HepG2 (cell line): ENCODE measurements around the gene PFKM. TPM values are rescaled to one million over a fixed set of nuclear protein-coding genes. Genes with fewer than 3 reads are reported as not detected.

Experiments
- ATAC-seq: fragments of 200-7000 bp; cut with Tn5 transposase; 3 replicates; pipeline ENCODE4 v1.9.1; 2020; ENCODE audit warnings: mild to moderate bottlenecking, moderate library complexity
- BruUV-seq: library from RNA; stranded (reverse); fragments of 400-500 nt; replicated peaks from 2 replicates; lab custom pipeline; 2021; lab: Mats Ljungman, UMichigan
- CTCF ChIA-PET: fragments of 300-600 bp; formaldehyde crosslinking; extraction: SDS; loops from one replicate; lab custom pipeline; 2021; ENCODE audit warnings: low total read pairs, inconsistent platforms, low intra/inter-chr PET ratio; lab: Yijun Ruan, JAX
- POLR2A ChIA-PET: fragments of 350-600 bp; sonication (Branson Sonifier 250); formaldehyde crosslinking; loops from one replicate; lab custom pipeline; 2020; ENCODE audit warnings: antibody characterized with exemption, inconsistent platforms; lab: Yijun Ruan, JAX
- DNase-seq: peaks from one replicate; pipeline ENCODE4 v3.0.0-alpha.2; 2015; ENCODE audit warnings: low spot score
- FAIRE-seq: peaks from 3 replicates; lab custom pipeline; 2011; peaks lifted over from hg19 to GRCh38; lab: Jason Lieb, UNC
- H2AFZ ChIP-seq: one replicate; pipeline ENCODE4 v1.6.1; 2011; ENCODE audit warnings: low read length, inconsistent platforms
- H3K27ac ChIP-seq: fragments of 300-600 bp; 3 replicates; pipeline ENCODE4 v1.8.0; 2011; ENCODE audit warnings: mixed run types, mild to moderate bottlenecking, mixed read lengths, low read length, inconsistent platforms; ENCODE audit not compliant: insufficient read depth; ENCODE audit errors: extremely low read length
- H3K27me3 ChIP-seq, 2 experiments: fragments of 200-600 bp in 1 of 2; 2 replicates in 1 of 2; 3 replicates in 1 of 2; pipeline versions ENCODE4 v1.6.0 to v1.8.0; 2011; ENCODE audit warnings: low read length in 2 of 2, mild to moderate bottlenecking in 2 of 2, moderate library complexity in 2 of 2, inconsistent platforms in 1 of 2; ENCODE audit not compliant: insufficient read depth in 2 of 2, control insufficient read depth in 1 of 2
- H3K36me3 ChIP-seq, 2 experiments: fragments of 200-600 bp in 1 of 2; replicated peaks in 1 of 2; 2 replicates in 1 of 2; 3 replicates in 1 of 2; pipeline versions ENCODE4 v1.5.1 to v1.8.0; 2011; ENCODE audit warnings: low read length in 2 of 2, inconsistent platforms in 1 of 2; ENCODE audit not compliant: insufficient read depth in 2 of 2, control insufficient read depth in 1 of 2
- H3K4me1 ChIP-seq: 2 replicates; pipeline ENCODE4 v1.5.1; 2012; ENCODE audit warnings: low read length, inconsistent platforms; ENCODE audit not compliant: insufficient read depth
- H3K4me2 ChIP-seq: 2 replicates; pipeline ENCODE4 v1.6.0; 2011; ENCODE audit warnings: low read depth, low read length, inconsistent platforms
- H3K4me3 ChIP-seq, 3 experiments: fragments of 200-600 bp in 1 of 3; sonication (generic), shearing (Covaris generic) in 1 of 3; replicated peaks in 1 of 3; 2 replicates each; pipeline ENCODE4 v1.5.1; 2011 to 2016; ENCODE audit warnings: low read length in 3 of 3, inconsistent platforms in 2 of 3, low read depth in 2 of 3, mild to moderate bottlenecking in 2 of 3, control low read depth in 1 of 3, mixed read lengths in 1 of 3; ENCODE audit not compliant: insufficient read depth in 1 of 3
- H3K79me2 ChIP-seq: one replicate; pipeline ENCODE4 v1.6.1; 2011; ENCODE audit warnings: low read length, inconsistent platforms; ENCODE audit not compliant: insufficient read depth
- H3K9ac ChIP-seq: 2 replicates; pipeline ENCODE4 v1.6.0; 2011; ENCODE audit warnings: mild to moderate bottlenecking, low read depth, low read length, inconsistent platforms; ENCODE audit not compliant: insufficient read depth
- H3K9me3 ChIP-seq: 2 replicates; pipeline ENCODE4 v1.5.1; 2012; ENCODE audit warnings: mild to moderate bottlenecking, low read length
- H4K20me1 ChIP-seq: 2 replicates; pipeline ENCODE4 v1.6.0; 2011; ENCODE audit warnings: inconsistent platforms, mild to moderate bottlenecking, low read length, moderate library complexity; ENCODE audit not compliant: insufficient read depth
- FOXC1 ChIP-seq: sonication (generic); formaldehyde crosslinking; IDR thresholded peaks from 2 replicates; pipeline ENCODE4 v1.8.0; 2022; ENCODE audit warnings: mild to moderate bottlenecking, missing genetic modification reagents, borderline replicate concordance
- MAFG ChIP-seq: sonication (generic); formaldehyde crosslinking; IDR thresholded peaks from 2 replicates; pipeline ENCODE4 v1.5.1; 2020; ENCODE audit warnings: mild to moderate bottlenecking, missing genetic modification reagents
- NFE2L2 ChIP-seq: fragments of 150-350 bp; IDR thresholded peaks from 2 replicates; pipeline ENCODE4 v1.6.1; 2014; ENCODE audit warnings: low read length
- PAX8 ChIP-seq: sonication (generic); formaldehyde crosslinking; IDR thresholded peaks from 2 replicates; pipeline ENCODE4 v1.8.0; 2022; ENCODE audit warnings: mild to moderate bottlenecking, missing genetic modification reagents, borderline replicate concordance
- PHF21A ChIP-seq: sonication (generic); formaldehyde crosslinking; IDR thresholded peaks from 2 replicates; pipeline ENCODE4 v1.5.0; 2020; ENCODE audit warnings: mild to moderate bottlenecking, missing genetic modification reagents
- THAP11 ChIP-seq: IDR thresholded peaks from 2 replicates; pipeline ENCODE4 v1.6.1; 2016; ENCODE audit warnings: missing biosample characterization, missing genetic modification reagents
- U2AF1 ChIP-seq: fragments of 200-400 bp; formaldehyde crosslinking; optimal IDR thresholded peaks from 2 replicates; pipeline ENCODE3; 2017; ENCODE audit warnings: mild to moderate bottlenecking, low read depth, low read length
- ZNF556 ChIP-seq: sonication (generic); formaldehyde crosslinking; IDR thresholded peaks from 2 replicates; pipeline ENCODE4 v1.4.0; 2020; ENCODE audit warnings: mild to moderate bottlenecking, missing genetic modification reagents, borderline replicate concordance
- ZNF788 ChIP-seq: sonication (generic); formaldehyde crosslinking; IDR thresholded peaks from 2 replicates; pipeline ENCODE4 v1.5.0; 2020; ENCODE audit warnings: mild to moderate bottlenecking, missing genetic modification reagents, borderline replicate concordance
- ZNF850 ChIP-seq: sonication (generic); formaldehyde crosslinking; conservative IDR thresholded peaks from 2 replicates; pipeline ENCODE4 v1.9.0; 2021; ENCODE audit warnings: mild to moderate bottlenecking, missing genetic modification reagents
- ZSCAN30 ChIP-seq: sonication (generic); formaldehyde crosslinking; IDR thresholded peaks from 2 replicates; pipeline ENCODE4 v1.5.0; 2020; ENCODE audit warnings: mild to moderate bottlenecking, missing genetic modification reagents
- WGBS: methylation state at CpG from one replicate; pipeline ENCODE4 v1.1.6; 2017; ENCODE audit warnings: low lambda C conversion rate; 5-methylcytosine and 5-hydroxymethylcytosine counted together
- in situ Hi-C: cut with HindIII; loops from 2 replicates; pipeline ENCODE4 v1.10.0; 2017; ENCODE audit warnings: low pct_unique_long_range_greater_than_20kb; ENCODE audit not compliant: extremely low pct_ligation_motif_present
- intact Hi-C: fragments of 100-400 bp; cut with micrococcal nuclease; formaldehyde crosslinking; loops from one replicate; pipeline ENCODE4 v1.10.0; 2022; ENCODE audit not compliant: unreplicated experiment
- polyA plus RNA-seq, 8 experiments: library from polyadenylated mRNA; depleted of rRNA in 3 of 8; stranded (reverse) in 7 of 8; unstranded in 1 of 8; fragments of >200 nt; fragmentation: Illumina TruSeq in 4 of 8; extraction: Trizol in 4 of 8; gene quantifications; 2 replicates each; pipeline versions ENCODE4 v1.2.1 to v1.2.3, GENCODE V29; 2011 to 2016; ENCODE audit warnings: low read depth in 4 of 8, missing spikeins in 1 of 8, mixed read lengths in 1 of 8; ENCODE audit not compliant: insufficient read depth in 1 of 8
- total RNA-seq, 5 experiments: library from RNA; depleted of rRNA; stranded (reverse); fragments of >200 nt; fragmentation: Illumina TruSeq; extraction: Trizol; gene quantifications; 2 replicates each; pipeline ENCODE4 v1.2.3, GENCODE V29; 2016; ENCODE audit warnings: low read depth in 1 of 5
- TF ChIP-seq, protein P1 (sequence below): sonication (generic); formaldehyde crosslinking; IDR thresholded peaks from 2 replicates; pipeline ENCODE4 v1.4.0; 2020; ENCODE audit warnings: missing genetic modification reagents
- TF ChIP-seq, protein P2 (sequence below): sonication (generic); formaldehyde crosslinking; conservative IDR thresholded peaks from 2 replicates; pipeline ENCODE4 v1.4.0; 2020; ENCODE audit warnings: missing genetic modification reagents
- TF ChIP-seq, protein P3 (sequence below): sonication (generic); formaldehyde crosslinking; conservative IDR thresholded peaks from 2 replicates; pipeline ENCODE4 v1.8.0; 2022; ENCODE audit warnings: missing genetic modification reagents
- TF ChIP-seq, protein P4 (sequence below): sonication (generic); formaldehyde crosslinking; IDR thresholded peaks from 2 replicates; pipeline ENCODE4 v1.4.0; 2020; ENCODE audit warnings: missing genetic modification reagents, low read depth, mild to moderate bottlenecking, borderline replicate concordance
- TF ChIP-seq, protein P5 (sequence below): sonication (generic); formaldehyde crosslinking; IDR thresholded peaks from 2 replicates; pipeline ENCODE4 v1.5.1; 2020; ENCODE audit warnings: mild to moderate bottlenecking, missing genetic modification reagents, moderate library complexity

The PFKM gene
- total and polyA plus RNA-seq, 2 of the 13 experiments (the other 11 are each of a cell fraction or from before 2014, with no cell fraction given): 1.9 to 2.4 TPM

DNA sequence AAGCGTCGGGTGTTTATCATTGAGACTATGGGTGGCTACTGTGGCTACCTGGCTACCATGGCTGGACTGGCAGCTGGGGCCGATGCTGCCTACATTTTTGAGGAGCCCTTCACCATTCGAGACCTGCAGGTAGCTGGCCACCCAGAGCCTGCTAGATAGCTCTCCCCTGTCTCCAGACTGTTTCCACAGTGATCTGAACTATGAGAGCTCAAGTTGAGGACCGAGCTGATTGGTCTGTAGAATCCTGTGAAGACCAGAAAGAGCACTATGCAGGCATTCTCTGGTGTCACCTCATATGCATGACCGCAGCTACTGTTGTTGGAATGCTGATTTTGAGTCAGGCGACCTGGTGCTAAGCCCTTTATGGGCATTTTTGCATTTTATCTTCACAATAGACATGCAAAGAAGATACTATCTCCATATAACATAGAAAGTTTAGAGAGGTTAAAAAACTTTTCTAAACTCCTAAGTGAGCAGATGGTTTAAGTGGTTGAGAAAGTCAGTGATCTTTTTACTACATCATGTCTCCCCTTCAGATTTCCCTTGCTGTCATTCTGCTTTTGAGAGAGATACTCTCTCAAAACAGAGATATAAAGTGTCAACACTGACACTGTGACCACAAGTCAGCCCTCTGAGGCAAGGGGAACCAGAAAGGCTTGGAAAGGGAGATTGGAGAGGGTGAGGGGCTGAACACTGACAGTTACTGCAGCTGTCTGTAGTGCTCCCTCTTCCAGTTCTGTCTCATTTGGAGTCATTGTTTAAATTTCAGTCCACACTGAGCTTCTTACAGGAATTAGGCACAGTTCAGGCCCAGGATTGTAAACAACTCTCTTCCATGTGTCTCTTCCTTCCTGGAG is 23.9 kb downstream of the PFKM start:
- Histone ChIP-seq H3K9ac (no peak overlapping the region), H2AFZ (no peak overlapping the region), H3K36me3 (no peaks in the 10 kb centered on the region; a peak in 1 of 5 replicates), H3K4me1 (no peaks in the 10 kb centered on the region), H3K79me2 (no peaks in the 10 kb centered on the region), H3K9me3 (no peaks in the 10 kb centered on the region), H4K20me1 (no peaks in the 10 kb centered on the region), H3K27ac (no peak overlapping the region), H3K4me2 (no peak overlapping the region), H3K4me3 (no peak overlapping the region), H3K27me3 (no peaks in the 10 kb centered on the region)
- TF ChIP-seq ZNF788 (CRISPR knock-in tag): no peak
- no peak for TF ChIP-seq FOXC1 (CRISPR knock-in tag)
- TF ChIP-seq, protein P1, sequence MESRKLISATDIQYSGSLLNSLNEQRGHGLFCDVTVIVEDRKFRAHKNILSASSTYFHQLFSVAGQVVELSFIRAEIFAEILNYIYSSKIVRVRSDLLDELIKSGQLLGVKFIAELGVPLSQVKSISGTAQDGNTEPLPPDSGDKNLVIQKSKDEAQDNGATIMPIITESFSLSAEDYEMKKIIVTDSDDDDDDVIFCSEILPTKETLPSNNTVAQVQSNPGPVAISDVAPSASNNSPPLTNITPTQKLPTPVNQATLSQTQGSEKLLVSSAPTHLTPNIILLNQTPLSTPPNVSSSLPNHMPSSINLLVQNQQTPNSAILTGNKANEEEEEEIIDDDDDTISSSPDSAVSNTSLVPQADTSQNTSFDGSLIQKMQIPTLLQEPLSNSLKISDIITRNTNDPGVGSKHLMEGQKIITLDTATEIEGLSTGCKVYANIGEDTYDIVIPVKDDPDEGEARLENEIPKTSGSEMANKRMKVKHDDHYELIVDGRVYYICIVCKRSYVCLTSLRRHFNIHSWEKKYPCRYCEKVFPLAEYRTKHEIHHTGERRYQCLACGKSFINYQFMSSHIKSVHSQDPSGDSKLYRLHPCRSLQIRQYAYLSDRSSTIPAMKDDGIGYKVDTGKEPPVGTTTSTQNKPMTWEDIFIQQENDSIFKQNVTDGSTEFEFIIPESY (CRISPR knock-in tag): no peak
- TF ChIP-seq ZSCAN30 (CRISPR knock-in tag): no peak
- no peak for TF ChIP-seq U2AF1
- TF ChIP-seq, protein P2, sequence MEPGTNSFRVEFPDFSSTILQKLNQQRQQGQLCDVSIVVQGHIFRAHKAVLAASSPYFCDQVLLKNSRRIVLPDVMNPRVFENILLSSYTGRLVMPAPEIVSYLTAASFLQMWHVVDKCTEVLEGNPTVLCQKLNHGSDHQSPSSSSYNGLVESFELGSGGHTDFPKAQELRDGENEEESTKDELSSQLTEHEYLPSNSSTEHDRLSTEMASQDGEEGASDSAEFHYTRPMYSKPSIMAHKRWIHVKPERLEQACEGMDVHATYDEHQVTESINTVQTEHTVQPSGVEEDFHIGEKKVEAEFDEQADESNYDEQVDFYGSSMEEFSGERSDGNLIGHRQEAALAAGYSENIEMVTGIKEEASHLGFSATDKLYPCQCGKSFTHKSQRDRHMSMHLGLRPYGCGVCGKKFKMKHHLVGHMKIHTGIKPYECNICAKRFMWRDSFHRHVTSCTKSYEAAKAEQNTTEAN (CRISPR knock-in tag): no peak
- no peak for TF ChIP-seq ZNF850 (CRISPR knock-in tag)
- no peak for TF ChIP-seq MAFG (CRISPR knock-in tag)
- no peak for TF ChIP-seq THAP11 (CRISPR knock-in tag)
- TF ChIP-seq, protein P3, sequence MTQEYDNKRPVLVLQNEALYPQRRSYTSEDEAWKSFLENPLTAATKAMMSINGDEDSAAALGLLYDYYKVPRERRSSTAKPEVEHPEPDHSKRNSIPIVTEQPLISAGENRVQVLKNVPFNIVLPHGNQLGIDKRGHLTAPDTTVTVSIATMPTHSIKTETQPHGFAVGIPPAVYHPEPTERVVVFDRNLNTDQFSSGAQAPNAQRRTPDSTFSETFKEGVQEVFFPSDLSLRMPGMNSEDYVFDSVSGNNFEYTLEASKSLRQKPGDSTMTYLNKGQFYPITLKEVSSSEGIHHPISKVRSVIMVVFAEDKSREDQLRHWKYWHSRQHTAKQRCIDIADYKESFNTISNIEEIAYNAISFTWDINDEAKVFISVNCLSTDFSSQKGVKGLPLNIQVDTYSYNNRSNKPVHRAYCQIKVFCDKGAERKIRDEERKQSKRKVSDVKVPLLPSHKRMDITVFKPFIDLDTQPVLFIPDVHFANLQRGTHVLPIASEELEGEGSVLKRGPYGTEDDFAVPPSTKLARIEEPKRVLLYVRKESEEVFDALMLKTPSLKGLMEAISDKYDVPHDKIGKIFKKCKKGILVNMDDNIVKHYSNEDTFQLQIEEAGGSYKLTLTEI (CRISPR knock-in tag): no peak
- TF ChIP-seq, protein P4, sequence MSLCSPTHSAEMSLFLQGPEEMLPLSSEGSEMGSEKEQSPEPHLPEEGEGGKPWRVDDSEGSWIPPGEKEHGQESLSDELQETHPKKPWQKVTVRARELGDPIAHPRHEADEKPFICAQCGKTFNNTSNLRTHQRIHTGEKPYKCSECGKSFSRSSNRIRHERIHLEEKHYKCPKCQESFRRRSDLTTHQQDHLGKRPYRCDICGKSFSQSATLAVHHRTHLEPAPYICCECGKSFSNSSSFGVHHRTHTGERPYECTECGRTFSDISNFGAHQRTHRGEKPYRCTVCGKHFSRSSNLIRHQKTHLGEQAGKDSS (CRISPR knock-in tag): no peak
- no peak for TF ChIP-seq ZNF556 (CRISPR knock-in tag)
- no peak for TF ChIP-seq PAX8 (CRISPR knock-in tag)
- TF ChIP-seq, protein P5, sequence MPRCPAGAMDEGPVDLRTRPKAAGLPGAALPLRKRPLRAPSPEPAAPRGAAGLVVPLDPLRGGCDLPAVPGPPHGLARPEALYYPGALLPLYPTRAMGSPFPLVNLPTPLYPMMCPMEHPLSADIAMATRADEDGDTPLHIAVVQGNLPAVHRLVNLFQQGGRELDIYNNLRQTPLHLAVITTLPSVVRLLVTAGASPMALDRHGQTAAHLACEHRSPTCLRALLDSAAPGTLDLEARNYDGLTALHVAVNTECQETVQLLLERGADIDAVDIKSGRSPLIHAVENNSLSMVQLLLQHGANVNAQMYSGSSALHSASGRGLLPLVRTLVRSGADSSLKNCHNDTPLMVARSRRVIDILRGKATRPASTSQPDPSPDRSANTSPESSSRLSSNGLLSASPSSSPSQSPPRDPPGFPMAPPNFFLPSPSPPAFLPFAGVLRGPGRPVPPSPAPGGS (CRISPR knock-in tag): no peak
- TF ChIP-seq NFE2L2: no peak
- TF ChIP-seq PHF21A (CRISPR knock-in tag): no peak
- FAIRE-seq (no peak), DNase-seq (no peak), ATAC-seq (no peak)
- intact Hi-C loops: no loop called here
- CTCF ChIA-PET: no interaction called here
- BruUV-seq: no TSS peak
- in situ Hi-C loops: no loop called here
- 93% methylated on average over 3 of the region's 7 CpGs for WGBS
- POLR2A ChIA-PET: interaction anchor here (2.1 kb wide), 1 partner anchor 14 kb away, joined by 5 read pairs; the partner anchor contains the start of gene ASB8
